Parathyroid adenoma (tissue), 2 donors: ENCODE data around the gene CERS2.

Source experiments
- H2AFZ ChIP-seq: fragments of 300-600 bp; sonication (generic); one replicate; pipeline ENCODE4 v1.7.0; 2017; ENCODE audit warnings: antibody characterized with exemption, mild to moderate bottlenecking
- H3K27ac ChIP-seq: fragments of 300-600 bp; sonication (generic); one replicate; pipeline ENCODE4 v1.7.0; 2017
- H3K27me3 ChIP-seq: fragments of 300-600 bp; sonication (generic); one replicate; pipeline ENCODE4 v1.7.0; 2017; ENCODE audit warnings: low read length; ENCODE audit not compliant: control insufficient read depth, insufficient read depth
- H3K36me3 ChIP-seq: fragments of 300-600 bp; sonication (generic); one replicate; pipeline ENCODE4 v1.7.0; 2017; ENCODE audit warnings: low read length; ENCODE audit not compliant: control insufficient read depth, insufficient read depth
- H3K4me1 ChIP-seq: fragments of 300-600 bp; sonication (generic); one replicate; pipeline ENCODE4 v1.7.0; 2017; ENCODE audit warnings: control low read depth
- H3K4me2 ChIP-seq: fragments of 300-600 bp; sonication (generic); one replicate; pipeline ENCODE4 v1.7.0; 2017; ENCODE audit warnings: low read length
- H3K4me3 ChIP-seq: fragments of 300-600 bp; sonication (generic); one replicate; pipeline ENCODE4 v1.7.0; 2017; ENCODE audit warnings: low read depth, low read length
- H3K79me2 ChIP-seq: fragments of 300-600 bp; sonication (generic); one replicate; pipeline ENCODE4 v1.7.0; 2017; ENCODE audit warnings: control low read depth
- H3K9ac ChIP-seq: fragments of 300-600 bp; sonication (generic); one replicate; pipeline ENCODE4 v1.7.0; 2017; ENCODE audit warnings: mild to moderate bottlenecking
- H3K9me3 ChIP-seq: fragments of 300-600 bp; sonication (generic); one replicate; pipeline ENCODE4 v1.7.0; 2017; ENCODE audit warnings: low read length; ENCODE audit not compliant: control insufficient read depth
- CTCF ChIP-seq: fragments of 300-600 bp; sonication (generic); IDR thresholded peaks from one replicate; pipeline ENCODE4 v1.7.0; 2017; ENCODE audit warnings: antibody characterized with exemption, mild to moderate bottlenecking
- donor health status: primary hyperparathyroidism.

CERS2 gene

GRCh38 chr1:151010346-151010726 is 35.7 kb upstream of the CERS2 start:
- H3K4me1 ChIP-seq, result peaks cover 15% of the 10 kb centered on the region
- no peak overlapping the region for H3K27ac ChIP-seq
- peaks cover 2% of the 10 kb centered on the region for H3K79me2 ChIP-seq
- H3K36me3 ChIP-seq, result no peaks in the 10 kb centered on the region
- H2AFZ ChIP-seq, result no peak overlapping the region
- no peak overlapping the region for H3K4me3 ChIP-seq
- H3K4me2 ChIP-seq, result no peak overlapping the region
- no peaks in the 10 kb centered on the region for H3K27me3 ChIP-seq
- TF ChIP-seq CTCF, result no peak
- H3K9me3 ChIP-seq, result no peaks in the 10 kb centered on the region
- H3K9ac ChIP-seq, result no peak overlapping the region

- H2AFZ ChIP-seq, result no peak overlapping the region
- no peaks in the 10 kb centered on the region for H3K9me3 ChIP-seq
- no peak for TF ChIP-seq CTCF
- no peaks in the 10 kb centered on the region for H3K36me3 ChIP-seq
- no peak overlapping the region for H3K27ac ChIP-seq
- peak overlapping the region; percentile 81 for H3K4me2 ChIP-seq
- H3K9ac ChIP-seq, result no peak overlapping the region
- peak overlapping the region; percentile 79 for H3K4me3 ChIP-seq
- H3K79me2 ChIP-seq, result peaks cover 2% of the 10 kb centered on the region
- H3K4me1 ChIP-seq, result peaks cover 15% of the 10 kb centered on the region
- H3K27me3 ChIP-seq, result no peaks in the 10 kb centered on the region
Observed at GRCh38 chr1:151009674-151010345, 35.2 kb upstream of the CERS2 start.

GRCh38 chr1:151009206-151009587 is 34.6 kb upstream of the CERS2 start:
- no peak overlapping the region for H3K9ac ChIP-seq
- H3K36me3 ChIP-seq, result no peaks in the 10 kb centered on the region
- peaks cover 1% of the 10 kb centered on the region for H3K79me2 ChIP-seq
- H3K4me1 ChIP-seq, result peaks cover 15% of the 10 kb centered on the region
- H3K27me3 ChIP-seq, result no peaks in the 10 kb centered on the region
- H3K27ac ChIP-seq, result peak overlapping the region; percentile 95
- no peaks in the 10 kb centered on the region for H3K9me3 ChIP-seq
- H3K4me3 ChIP-seq, result peak overlapping the region; percentile 79
- H2AFZ ChIP-seq, result peak overlapping the region; percentile 33
- H3K4me2 ChIP-seq, result peak overlapping the region; percentile 81
- no peak for TF ChIP-seq CTCF

GRCh38 chr1:151008244-151009205 is 33.9 kb upstream of the CERS2 start, which contains the start of gene PRUNE1:
TSS of gene PRUNE1 (plus strand) at chr1:151008449. CDS start at chr1:151008633, 184 bp downstream.
- peak within 1 kb of the TSS; percentile 81 for H3K4me2 ChIP-seq
- H3K27me3 ChIP-seq, result no peaks in the 10 kb centered on the region
- H3K27ac ChIP-seq, result peak within 1 kb of the TSS; percentile 95
- peak within 1 kb of the TSS; percentile 53 for H3K9ac ChIP-seq
- H3K9me3 ChIP-seq, result no peaks in the 10 kb centered on the region
- H3K4me3 ChIP-seq, result peak within 1 kb of the TSS; percentile 79
- peaks cover 15% of the 10 kb centered on the region for H3K4me1 ChIP-seq
- H3K36me3 ChIP-seq, result no peaks in the 10 kb centered on the region
- no peak for TF ChIP-seq CTCF
- peaks cover 5% of the 10 kb centered on the region for H3K79me2 ChIP-seq
- H2AFZ ChIP-seq, result peak within 1 kb of the TSS; percentile 83
